Measurements from ENCODE around the gene SUSD5.

The SUSD5 gene

GRCh38 chr3:33211444-33211843 lies 7.2 kb downstream of the SUSD5 start:
- TF ChIP-seq CTCF (IDR thresholded peaks at IDR 0.05; ENCODE audit: low read depth, low read length) = no peak
- Histone ChIP-seq H3K36me3 (no peaks in the 10 kb centered on the region), H3K4me1 (no peaks in the 10 kb centered on the region), H3K9me3 (no peaks in the 10 kb centered on the region), H3K27me3 (no peaks in the 10 kb centered on the region; the same call in 1 of the 2 replicates), H3K4me3 (ENCODE audit: low read depth, low read length) (no peak overlapping the region)
- no peak for DNase-seq

GRCh38 chr3:33209357-33209756 lies 9.3 kb downstream of the SUSD5 start:
- TF ChIP-seq CTCF (IDR thresholded peaks at IDR 0.05; ENCODE audit: low read depth, low read length) = no peak
- H3K4me3 ChIP-seq (ENCODE audit: low read depth, low read length) = no peak overlapping the region
- no peaks in the 10 kb centered on the region for H3K36me3 ChIP-seq
- no peaks in the 10 kb centered on the region for H3K27me3 ChIP-seq
- DNase-seq = no peak
- H3K4me1 ChIP-seq = no peaks in the 10 kb centered on the region
- no peaks in the 10 kb centered on the region for H3K9me3 ChIP-seq

GRCh38 chr3:33202711-33203457 lies 15.7 kb downstream of the SUSD5 start:
- Histone ChIP-seq H3K27me3 (no peaks in the 10 kb centered on the region), H3K4me3 (ENCODE audit: low read depth, low read length) (no peak overlapping the region), H3K36me3 (no peaks in the 10 kb centered on the region), H3K4me1 (no peaks in the 10 kb centered on the region), H3K9me3 (no peaks in the 10 kb centered on the region)
- no peak for DNase-seq
- TF ChIP-seq CTCF (IDR thresholded peaks at IDR 0.05; ENCODE audit: low read depth, low read length) = no peak

- H3K27me3 ChIP-seq = no peaks in the 10 kb centered on the region
- H3K4me1 ChIP-seq = no peaks in the 10 kb centered on the region
- TF ChIP-seq CTCF (IDR thresholded peaks at IDR 0.05; ENCODE audit: low read depth, low read length) = no peak
- no peak for DNase-seq
- H3K4me3 ChIP-seq (ENCODE audit: low read depth, low read length) = no peak overlapping the region
- H3K36me3 ChIP-seq = no peaks in the 10 kb centered on the region
- no peaks in the 10 kb centered on the region for H3K9me3 ChIP-seq
These were observed 17.4 kb downstream of the SUSD5 start for GRCh38 chr3:33201195-33201594.

DNA sequence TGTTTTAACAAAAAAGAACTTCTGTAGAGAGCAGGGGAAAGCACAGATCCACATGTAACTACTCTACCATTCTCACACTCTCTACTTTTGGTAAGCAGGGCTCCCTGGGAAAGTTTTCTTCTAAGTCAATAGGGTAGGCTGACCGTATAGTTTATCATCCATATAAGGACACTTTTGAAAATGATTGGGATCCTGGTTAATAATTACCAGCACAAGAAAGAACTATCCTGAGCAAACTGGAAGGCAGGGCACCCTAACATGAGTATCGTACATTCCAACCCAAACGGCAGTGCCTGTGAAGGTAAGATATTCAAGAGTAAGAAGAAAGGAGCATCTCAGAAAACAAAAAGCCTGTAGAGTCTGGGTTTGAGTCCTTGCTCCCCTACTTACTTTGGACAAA lies 22.1 kb downstream of the SUSD5 start:
- Histone ChIP-seq H3K27me3 (no peaks in the 10 kb centered on the region), H3K4me1 (no peaks in the 10 kb centered on the region), H3K4me3 (ENCODE audit: low read depth, low read length) (no peak overlapping the region), H3K9me3 (no peaks in the 10 kb centered on the region), H3K36me3 (no peaks in the 10 kb centered on the region)
- DNase-seq = no peak
- TF ChIP-seq CTCF (IDR thresholded peaks at IDR 0.05; ENCODE audit: low read depth, low read length) = no peak

DNA sequence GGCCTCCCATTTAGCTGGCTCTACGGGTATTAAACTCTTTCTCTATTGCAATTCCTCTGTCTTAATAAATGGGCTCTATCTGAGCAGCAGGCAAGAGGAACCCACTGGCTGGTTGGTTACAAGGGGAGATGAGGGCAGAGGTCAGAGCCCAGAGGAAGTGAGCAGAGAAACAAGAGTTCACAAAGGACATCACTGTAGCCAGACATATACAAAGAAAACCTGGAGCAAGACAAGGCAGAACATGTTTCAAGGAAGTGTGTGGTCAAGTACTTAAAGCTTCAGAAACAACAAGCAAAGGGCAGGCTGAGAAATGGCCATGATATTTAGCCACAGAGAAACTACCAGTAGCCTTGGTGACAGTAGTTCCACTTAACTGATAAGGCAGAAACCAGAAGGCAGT lies 24.3 kb downstream of the SUSD5 start:
- no peak overlapping the region for H3K4me3 ChIP-seq (ENCODE audit: low read depth, low read length)

More for the DNA sequence above, 24.3 kb downstream of the SUSD5 start:
- no peak for TF ChIP-seq CTCF (IDR thresholded peaks at IDR 0.05; ENCODE audit: low read depth, low read length)
- no peaks in the 10 kb centered on the region for H3K27me3 ChIP-seq
- H3K9me3 ChIP-seq = no peaks in the 10 kb centered on the region
- no peak for DNase-seq
- H3K4me1 ChIP-seq = no peaks in the 10 kb centered on the region
- H3K36me3 ChIP-seq = no peaks in the 10 kb centered on the region

Data from BE2C (cell line).